ENCODE data around the gene UBTF.

DNA sequence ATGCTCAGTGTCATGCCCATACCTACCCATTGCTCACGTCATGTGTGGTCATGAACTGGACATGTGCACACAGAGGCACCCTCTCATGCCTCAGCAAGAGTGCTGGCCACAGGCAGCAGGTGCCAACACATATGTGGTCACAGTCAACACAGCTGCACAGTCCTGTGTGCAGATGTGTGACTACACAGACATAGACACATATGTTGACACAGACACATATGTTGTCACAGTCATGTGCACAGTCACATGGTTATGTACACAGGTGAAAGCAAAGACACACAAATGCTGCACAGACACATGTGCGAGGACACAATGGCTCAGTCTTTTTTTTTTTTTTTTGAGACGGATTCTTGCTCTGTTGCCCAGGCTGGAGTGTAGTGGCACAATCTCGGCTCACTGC, 37.2 kb upstream of the UBTF start:
- no peak for TF ChIP-seq CTCF (IDR thresholded peaks at IDR 0.05)
- TF ChIP-seq POLR2A (IDR thresholded peaks at IDR 0.05) = no peak

All from breast epithelium (tissue), 3 donors.